ENCODE results near the gene NAB2. TPM values are rescaled to one million over a fixed set of nuclear protein-coding genes. Genes with fewer than 3 reads are reported as not detected.

Gene NAB2
- polyA plus RNA-seq, 2 of the 4 experiments (the other 2 are of a cell fraction) = 8.6 to 9.8 TPM

DNA sequence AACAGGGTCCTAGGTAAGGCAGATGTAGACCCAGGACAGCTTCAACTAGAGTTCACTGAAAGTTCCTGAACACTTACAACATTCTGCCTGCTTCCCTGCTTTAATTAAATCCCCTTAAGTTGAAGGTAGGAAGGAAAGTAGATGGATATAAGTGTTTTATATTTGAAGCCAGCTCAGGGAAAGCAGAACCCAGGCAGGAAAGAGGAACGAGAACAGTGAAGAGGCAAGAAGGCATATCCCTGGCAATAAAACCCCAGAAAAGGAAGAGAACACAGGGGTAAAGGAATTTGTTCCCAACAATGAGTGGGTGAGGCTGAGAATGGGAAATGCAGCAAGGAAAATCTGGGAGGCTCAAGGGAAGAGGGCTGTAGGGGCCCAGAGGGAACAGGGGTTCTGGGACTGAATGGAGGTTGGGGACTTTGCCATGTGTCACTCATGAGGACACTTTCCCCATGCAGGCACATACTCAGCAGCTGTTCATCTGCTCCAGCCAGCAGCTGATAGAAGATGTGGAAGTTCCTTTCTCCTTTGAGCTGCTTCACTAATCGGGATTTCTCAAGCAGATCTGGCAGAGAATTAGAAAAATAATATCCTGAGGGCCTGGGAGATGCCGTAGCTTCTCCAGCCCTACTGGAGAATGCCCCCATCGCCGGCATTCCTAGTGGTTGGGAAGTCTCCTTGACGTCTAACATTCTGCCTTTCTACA, 42.7 kb upstream of the NAB2 start:
- whole genome bisulfite sequencing (ENCODE audit: missing lambda C conversion rate) = 39% methylated on average over 6 of the region's 6 CpGs
- H3K9me3 ChIP-seq = no peaks in the 10 kb centered on the region

DNA sequence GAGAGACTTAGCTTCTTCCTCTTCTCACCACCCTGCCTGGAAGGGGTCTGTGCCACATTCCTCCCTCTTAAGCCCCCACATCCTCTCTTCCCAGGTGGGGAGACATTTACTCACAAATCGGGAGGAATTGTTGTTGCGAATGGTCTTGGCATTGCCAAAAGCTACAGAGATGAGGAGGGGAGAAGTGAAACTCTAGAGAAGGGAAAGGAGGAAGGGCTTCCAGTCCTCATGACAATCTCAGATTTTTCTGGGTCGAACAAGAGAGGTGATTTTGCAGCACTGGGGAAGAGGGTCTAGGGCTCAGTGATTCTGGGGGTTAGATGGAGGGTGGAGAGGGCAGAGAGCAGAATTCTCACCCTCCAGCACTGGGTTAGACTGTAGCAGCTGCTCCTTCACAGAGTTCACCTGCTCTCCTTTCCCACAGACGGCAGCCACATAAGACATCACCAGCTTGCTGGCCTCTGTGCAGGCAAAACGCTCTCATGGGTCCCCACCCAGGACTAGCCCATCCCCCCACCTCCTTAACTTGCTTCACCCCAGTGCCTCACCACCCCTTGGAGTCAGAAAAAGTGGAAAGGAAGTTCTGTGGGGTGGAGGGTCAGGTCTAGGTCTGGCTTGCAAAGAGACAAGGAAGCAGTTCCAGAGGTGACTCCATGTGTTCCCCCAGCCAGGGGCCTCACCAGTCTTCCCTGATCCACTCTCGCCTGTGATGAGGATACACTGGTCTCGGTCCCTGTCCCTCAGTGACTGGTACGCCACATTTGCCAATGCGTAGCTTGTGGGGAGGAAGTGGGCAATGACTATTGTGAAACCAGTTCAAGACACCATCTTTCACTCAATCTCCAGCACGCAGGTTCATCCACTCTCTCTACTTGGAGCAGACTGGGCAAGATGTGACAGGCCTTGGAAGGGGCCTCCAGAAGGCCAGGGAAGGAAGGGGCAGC, 41.7 kb upstream of the NAB2 start:
- H3K9me3 ChIP-seq = no peaks in the 10 kb centered on the region
- H3K4me2 ChIP-seq = no peak overlapping the region
- H3K4me1 ChIP-seq = peaks cover 23% of the 10 kb centered on the region; the same call in 2 of the 3 replicates
- FAIRE-seq (no peak), DNase-seq (ENCODE audit: low read depth in 1 of 2, low spot score in 1 of 2) (no peak), ATAC-seq (no peak)
- no peak overlapping the region for H3K4me3 ChIP-seq
- ChIA-PET CTCF (interaction anchor here (0.7 to 7.8 kb wide), 12 partner anchors 9 to 167 kb away, joined by 3 to 44 read pairs (median 6); partner anchors contain the start of gene STAT6), POLR2A (no interaction called here)
- WGBS (ENCODE audit: missing lambda C conversion rate) = 63% methylated on average over 10 of the region's 10 CpGs
- TF ChIP-seq POLR2AphosphoS2 (conservative IDR thresholded peaks at IDR 0.05; ENCODE audit: low read length) (no peak), HOXB13 (CRISPR knock-in tag; IDR thresholded peaks at IDR 0.05; ENCODE audit: low read depth) (no peak), EP300 (IDR thresholded peaks at IDR 0.05) (no peak)
- H3K27ac ChIP-seq = no peak overlapping the region

More for the DNA sequence above, 42.7 kb upstream of the NAB2 start:
- no peak overlapping the region for H3K27ac ChIP-seq
- POLR2A ChIA-PET = no interaction called here
- TF ChIP-seq ZNF302 (CRISPR knock-in tag; IDR thresholded peaks at IDR 0.05) = no peak
- no peak for TF ChIP-seq PHF8 (IDR thresholded peaks at IDR 0.05; ENCODE audit: borderline replicate concordance, low read depth)
- TF ChIP-seq FOSL2 (IDR thresholded peaks at IDR 0.05) = no peak
- TF ChIP-seq FOSL2 (CRISPR knock-in tag; IDR thresholded peaks at IDR 0.05) = no peak
- TF ChIP-seq ZC3H11A (IDR thresholded peaks at IDR 0.05) = no peak
- TF ChIP-seq, protein P1, sequence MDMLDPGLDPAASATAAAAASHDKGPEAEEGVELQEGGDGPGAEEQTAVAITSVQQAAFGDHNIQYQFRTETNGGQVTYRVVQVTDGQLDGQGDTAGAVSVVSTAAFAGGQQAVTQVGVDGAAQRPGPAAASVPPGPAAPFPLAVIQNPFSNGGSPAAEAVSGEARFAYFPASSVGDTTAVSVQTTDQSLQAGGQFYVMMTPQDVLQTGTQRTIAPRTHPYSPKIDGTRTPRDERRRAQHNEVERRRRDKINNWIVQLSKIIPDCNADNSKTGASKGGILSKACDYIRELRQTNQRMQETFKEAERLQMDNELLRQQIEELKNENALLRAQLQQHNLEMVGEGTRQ (IDR thresholded peaks at IDR 0.05) = no peak
- ATAC-seq = no peak
- H3K4me1 ChIP-seq = peaks cover 23% of the 10 kb centered on the region; the same call in 2 of the 3 replicates
- CTCF ChIA-PET = interaction anchor here (0.7 to 7.8 kb wide), 9 partner anchors 8 to 168 kb away, joined by 3 to 44 read pairs (median 4); no protein-coding TSS in a partner anchor
- H3K4me2 ChIP-seq = no peak overlapping the region
- DNase-seq (ENCODE audit: low read depth in 1 of 2, low spot score in 1 of 2) = no peak
- H3K4me3 ChIP-seq = no peak overlapping the region
- no peak for FAIRE-seq

GRCh38 chr12:57047981-57048380, 40.9 kb upstream of the NAB2 start:
- no peak for FAIRE-seq
- no peaks in the 10 kb centered on the region for H3K9me3 ChIP-seq
- no peak overlapping the region for H3K27ac ChIP-seq
- CTCF ChIA-PET = interaction anchor here (1.0 to 7.8 kb wide), 9 partner anchors 9 to 64 kb away, joined by 3 to 44 read pairs (median 9); partner anchors contain the start of gene STAT6
- peaks cover 23% of the 10 kb centered on the region; the same call in 2 of the 3 replicates for H3K4me1 ChIP-seq
- H3K4me3 ChIP-seq = no peak overlapping the region
- no peak for ATAC-seq
- DNase-seq (ENCODE audit: low read depth in 1 of 2, low spot score in 1 of 2) = no peak
- 43% methylated on average over 1 of the region's 1 CpG for WGBS (ENCODE audit: missing lambda C conversion rate)
- POLR2A ChIA-PET = no interaction called here
- no peak overlapping the region; the same call in 1 of the 3 replicates for H3K4me2 ChIP-seq
- TF ChIP-seq, protein P2, sequence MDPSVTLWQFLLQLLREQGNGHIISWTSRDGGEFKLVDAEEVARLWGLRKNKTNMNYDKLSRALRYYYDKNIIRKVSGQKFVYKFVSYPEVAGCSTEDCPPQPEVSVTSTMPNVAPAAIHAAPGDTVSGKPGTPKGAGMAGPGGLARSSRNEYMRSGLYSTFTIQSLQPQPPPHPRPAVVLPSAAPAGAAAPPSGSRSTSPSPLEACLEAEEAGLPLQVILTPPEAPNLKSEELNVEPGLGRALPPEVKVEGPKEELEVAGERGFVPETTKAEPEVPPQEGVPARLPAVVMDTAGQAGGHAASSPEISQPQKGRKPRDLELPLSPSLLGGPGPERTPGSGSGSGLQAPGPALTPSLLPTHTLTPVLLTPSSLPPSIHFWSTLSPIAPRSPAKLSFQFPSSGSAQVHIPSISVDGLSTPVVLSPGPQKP (IDR thresholded peaks at IDR 0.05; ENCODE audit: low read depth, low read length) = no peak
- no peak for TF ChIP-seq MAZ (IDR thresholded peaks at IDR 0.05; ENCODE audit: borderline replicate concordance, low read depth, low read length)

GRCh38 chr12:57048423-57049118, 40.3 kb upstream of the NAB2 start:
- TF ChIP-seq SMC3 (IDR thresholded peaks at IDR 0.05) = no peak
- no peak for TF ChIP-seq POLR2A (IDR thresholded peaks at IDR 0.05; ENCODE audit: low read length)
- no peak for TF ChIP-seq ZFP36 (IDR thresholded peaks at IDR 0.05; ENCODE audit: borderline replicate concordance, partially characterized antibody)
- TF ChIP-seq HEYL (CRISPR knock-in tag; IDR thresholded peaks at IDR 0.05) = no peak
- TF ChIP-seq FOSL2 (IDR thresholded peaks at IDR 0.05) = no peak
- TF ChIP-seq FOSL2 (CRISPR knock-in tag; IDR thresholded peaks at IDR 0.05) = no peak
- ATAC-seq (no peak; a peak in 1 of 6 replicates), FAIRE-seq (no peak), DNase-seq (ENCODE audit: low read depth in 1 of 2, low spot score in 1 of 2) (no peak)
- Histone ChIP-seq H3K27ac (no peak overlapping the region), H3K4me2 (peak overlapping the region; percentile 39), H3K4me3 (no peak overlapping the region), H3K9me3 (no peaks in the 10 kb centered on the region), H3K4me1 (peaks cover 23% of the 10 kb centered on the region; the same call in 2 of the 3 replicates)
- ChIA-PET CTCF (interaction anchor here (0.8 to 7.8 kb wide), 17 partner anchors 9 to 208 kb away, joined by 3 to 44 read pairs (median 5); partner anchors contain the start of gene STAT6), POLR2A (no interaction called here)
- WGBS (ENCODE audit: missing lambda C conversion rate) = 88% methylated on average over 1 of the region's 1 CpG

All from A549 (cell line).